CD4-positive, alpha-beta T cell (primary cell): ENCODE results near the gene SH3RF3. TPM values are rescaled to one million over a fixed set of nuclear protein-coding genes. Genes with fewer than 3 reads are reported as not detected.

Experiments
- ATAC-seq: fragments of 200-7000 bp; cut with Tn5 transposase; one replicate; pipeline ENCODE4 v1.10.0; 2022; ENCODE audit warnings: mild to moderate bottlenecking; ENCODE audit not compliant: poor library complexity
- CTCF ChIA-PET: fragments of 350-600 bp; sonication (Branson Sonifier 250); formaldehyde crosslinking; loops from one replicate; lab custom pipeline; 2021; ENCODE audit warnings: antibody characterized with exemption, inconsistent platforms; lab: Charles Lee
- POLR2A ChIA-PET: fragments of 350-600 bp; sonication (Branson Sonifier 250); formaldehyde crosslinking; loops from one replicate; lab custom pipeline; 2021; ENCODE audit warnings: antibody characterized with exemption, inconsistent platforms; lab: Charles Lee
- DNase-seq, 14 experiments: peaks; one replicate each; pipeline ENCODE4 v3.0.0-alpha.2; 2013 to 2020; ENCODE audit warnings: mixed read lengths in 2 of 14
- H3K27ac ChIP-seq, 2 donors: one replicate each; pipeline versions ENCODE4 v1.5.1 to v1.7.0; 2013; ENCODE audit warnings: low read length in 2 of 2, low read depth in 1 of 2, mild to moderate bottlenecking in 1 of 2
- H3K27me3 ChIP-seq, 2 experiments: 1 replicate in 1 of 2; 2 replicates in 1 of 2; pipeline versions ENCODE4 v1.6.1 to v1.7.0; 2013; ENCODE audit warnings: low read length in 2 of 2, control low read depth in 1 of 2, mild to moderate bottlenecking in 1 of 2, moderate library complexity in 1 of 2; ENCODE audit not compliant: insufficient read depth in 2 of 2, control insufficient read depth in 1 of 2
- H3K36me3 ChIP-seq: one replicate; pipeline ENCODE4 v1.6.1; 2013; ENCODE audit warnings: low read length, control low read depth; ENCODE audit not compliant: insufficient read depth
- H3K4me1 ChIP-seq: one replicate; pipeline ENCODE4 v1.6.1; 2013; ENCODE audit warnings: low read length, control low read depth; ENCODE audit not compliant: insufficient read depth
- H3K4me3 ChIP-seq: one replicate; pipeline ENCODE4 v1.5.1; 2013; ENCODE audit warnings: mild to moderate bottlenecking, low read length, moderate library complexity
- H3K9me3 ChIP-seq, 2 experiments: 1 replicate in 1 of 2; 2 replicates in 1 of 2; pipeline versions ENCODE4 v1.6.1 to v1.7.0; 2013; ENCODE audit warnings: low read length in 2 of 2, mild to moderate bottlenecking in 2 of 2, control low read depth in 1 of 2, moderate library complexity in 1 of 2; ENCODE audit not compliant: control insufficient read depth in 1 of 2, insufficient read depth in 1 of 2
- H3K27ac Mint-ChIP-seq: one replicate; pipeline ENCODE4 v1.8.0; 2020; ENCODE audit warnings: mixed read lengths
- H3K27me3 Mint-ChIP-seq: one replicate; pipeline ENCODE4 v1.8.0; 2021; ENCODE audit warnings: mixed read lengths
- H3K36me3 Mint-ChIP-seq: one replicate; pipeline ENCODE4 v1.8.0; 2021; ENCODE audit warnings: low read depth, mixed read lengths
- H3K4me1 Mint-ChIP-seq: one replicate; pipeline ENCODE4 v1.8.0; 2021; ENCODE audit warnings: low read depth, mixed read lengths
- H3K4me3 Mint-ChIP-seq: one replicate; pipeline ENCODE4 v1.8.0; 2020; ENCODE audit warnings: mild to moderate bottlenecking, mixed read lengths
- H3K9me3 Mint-ChIP-seq: one replicate; pipeline ENCODE4 v1.8.0; 2020; ENCODE audit warnings: mixed read lengths
- CTCF ChIP-seq: fragments of 200-600 bp; IDR thresholded peaks from one replicate; pipeline ENCODE4 v1.8.0; 2022; ENCODE audit warnings: antibody characterized with exemption, mild to moderate bottlenecking
- intact Hi-C, 2 experiments: fragments of 100-400 bp; cut with DNase I in 1 of 2; cut with micrococcal nuclease in 1 of 2; formaldehyde crosslinking; loops; one replicate each; pipeline versions ENCODE4 v1.15.1 to v1.9.0; 2023 to 2025; cut with DNase I, micrococcal nuclease
- total RNA-seq, 174 experiments: library from RNA in 2 of 174; stranded (reverse) in 2 of 174; gene quantifications; one replicate each; pipeline ENCODE4 v1.2.3 and lab custom pipeline; 2021 to 2026

Gene SH3RF3
- total RNA-seq, 2 experiments from 2014 or later: 5.2 to 5.9 TPM

DNA sequence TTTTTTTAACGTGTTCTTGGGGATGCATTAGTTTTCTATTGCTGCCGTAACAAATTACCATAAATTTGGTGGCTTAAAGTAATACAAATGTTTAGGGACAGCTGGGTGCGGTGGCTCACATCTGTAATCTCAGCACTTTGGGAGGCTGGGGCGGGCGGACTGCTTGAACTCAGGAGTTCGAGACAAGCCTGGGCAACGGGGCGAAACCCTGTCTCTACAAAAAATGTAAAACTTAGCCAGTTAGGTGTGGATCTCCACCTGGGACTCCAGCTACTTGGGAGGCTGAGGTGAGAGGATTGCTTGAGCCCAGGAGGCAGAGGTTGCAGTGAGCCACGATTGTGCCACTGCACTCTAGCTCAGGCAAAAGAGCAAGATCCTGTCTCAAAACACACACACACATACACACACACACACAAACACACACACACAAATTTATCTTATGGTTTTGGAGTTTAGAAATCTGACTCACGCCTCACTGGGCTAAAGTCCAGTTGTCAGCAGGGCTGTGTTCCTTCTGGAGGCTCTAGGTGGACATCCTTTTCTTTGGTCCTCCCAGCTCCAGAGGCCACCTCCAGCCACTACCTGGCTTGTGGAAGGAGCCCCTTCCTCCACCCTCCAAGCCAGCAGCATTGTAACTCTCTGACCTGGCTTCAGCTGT lies 408.7 kb downstream of the SH3RF3 start:
- peaks cover 0 to 3% of the 10 kb centered on the region in 2 experiments for H3K27me3 ChIP-seq
- H3K4me1 ChIP-seq: no peaks in the 10 kb centered on the region
- intact Hi-C loops: no loop called here
- H3K9me3 Mint-ChIP-seq: no peaks in the 10 kb centered on the region
- no peak overlapping the region for H3K27ac Mint-ChIP-seq
- no peak overlapping the region for H3K27ac ChIP-seq
- DNase-seq (no peak), ATAC-seq (no peak)
- CTCF ChIA-PET: no interaction called here
- no peak overlapping the region for H3K4me3 ChIP-seq
- TF ChIP-seq CTCF: no peak
- POLR2A ChIA-PET: no interaction called here
- H3K27me3 Mint-ChIP-seq: peaks cover 13% of the 10 kb centered on the region
- H3K4me3 Mint-ChIP-seq: no peak overlapping the region
- no peaks in the 10 kb centered on the region for H3K36me3 ChIP-seq
- H3K4me1 Mint-ChIP-seq: no peaks in the 10 kb centered on the region
- H3K36me3 Mint-ChIP-seq: no peaks in the 10 kb centered on the region
- H3K9me3 ChIP-seq: no peaks in the 10 kb centered on the region

GRCh38 chr2:109538546-109538945 lies 409.5 kb downstream of the SH3RF3 start:
- Histone ChIP-seq H3K27me3 (peaks cover 0 to 3% of the 10 kb centered on the region in 2 experiments), H3K36me3 (no peaks in the 10 kb centered on the region), H3K27ac (no peak overlapping the region), H3K9me3 (no peaks in the 10 kb centered on the region), H3K4me1 (no peaks in the 10 kb centered on the region), H3K4me3 (no peak overlapping the region)
- no peak for TF ChIP-seq CTCF
- Mint-ChIP-seq H3K27ac (no peak overlapping the region), H3K4me3 (no peak overlapping the region), H3K4me1 (no peaks in the 10 kb centered on the region), H3K36me3 (no peaks in the 10 kb centered on the region), H3K27me3 (peaks cover 13% of the 10 kb centered on the region), H3K9me3 (no peaks in the 10 kb centered on the region)
- POLR2A ChIA-PET: no interaction called here
- intact Hi-C loops: no loop called here
- DNase-seq: no peak
- no peak for ATAC-seq
- CTCF ChIA-PET: no interaction called here

DNA sequence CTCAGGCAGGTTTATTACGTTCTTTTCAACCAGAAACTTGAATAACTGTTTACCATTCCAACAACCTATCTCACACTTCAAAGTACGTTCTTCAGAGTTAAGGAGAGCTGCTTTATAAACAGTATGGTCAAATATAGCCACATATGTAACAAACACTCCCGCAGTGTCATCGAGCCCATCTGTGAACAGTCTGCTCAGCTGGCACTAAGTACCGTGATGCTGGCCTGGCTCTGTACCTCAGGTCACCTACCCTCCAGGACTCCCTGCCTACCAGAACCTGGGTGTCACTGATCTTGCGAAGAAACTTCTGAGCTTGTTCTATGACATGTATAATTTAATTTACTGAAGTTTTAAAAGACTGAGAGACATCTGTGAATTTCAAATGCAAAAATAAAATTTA lies 413.4 kb downstream of the SH3RF3 start:
- Histone ChIP-seq H3K4me3 (no peak overlapping the region), H3K9me3 (no peaks in the 10 kb centered on the region), H3K27ac (no peak overlapping the region), H3K4me1 (no peaks in the 10 kb centered on the region), H3K36me3 (no peaks in the 10 kb centered on the region), H3K27me3 (no peaks in the 10 kb centered on the region)
- Mint-ChIP-seq H3K9me3 (no peaks in the 10 kb centered on the region), H3K27ac (no peak overlapping the region), H3K36me3 (no peaks in the 10 kb centered on the region), H3K27me3 (peaks cover 11% of the 10 kb centered on the region), H3K4me1 (no peaks in the 10 kb centered on the region), H3K4me3 (no peak overlapping the region)
- CTCF ChIA-PET: interaction anchor here (0.7 to 1.1 kb wide), 2 partner anchors 14 to 32 kb away, joined by 3 read pairs; no protein-coding TSS in a partner anchor
- ATAC-seq (no peak), DNase-seq (no peak)
- TF ChIP-seq CTCF: no peak
- intact Hi-C loops: no loop called here
- POLR2A ChIA-PET: no interaction called here
